IPS DF 4.7 (cell line): ENCODE results near the gene MUC5AC.
"Not testable (repeated sequence)": the region's sequence is repeated elsewhere in the genome, so short reads cannot be mapped to it uniquely, and the experiment has no call there.

Source experiments
- DNase-seq: peaks from one replicate; pipeline ENCODE4 v3.0.0-alpha.2; 2013; ENCODE audit warnings: low spot score; ENCODE audit errors: extremely low read depth

MUC5AC gene

GRCh38 chr11:1175461-1176223 is 17.9 kb downstream of the MUC5AC start:
- DNase-seq: no peak

GRCh38 chr11:1176224-1177019 is 18.7 kb downstream of the MUC5AC start:
- DNase-seq: no peak

- DNase-seq: no peak
Measured at GRCh38 chr11:1177020-1177770, 19.4 kb downstream of the MUC5AC start.

GRCh38 chr11:1177771-1178090 is 20.0 kb downstream of the MUC5AC start:
- DNase-seq: no peak

- no peak for DNase-seq
Measured at GRCh38 chr11:1178201-1178885, 20.6 kb downstream of the MUC5AC start.

GRCh38 chr11:1178906-1179305 is 21.2 kb downstream of the MUC5AC start:
- no peak for DNase-seq

GRCh38 chr11:1179641-1180040 is 21.9 kb downstream of the MUC5AC start:
- DNase-seq: no peak

GRCh38 chr11:1180171-1180570 is 22.4 kb downstream of the MUC5AC start:
- no peak for DNase-seq

- no peak for DNase-seq
Measured at GRCh38 chr11:1180947-1181391, 23.2 kb downstream of the MUC5AC start.

GRCh38 chr11:1181420-1181819 is 23.7 kb downstream of the MUC5AC start:
- no peak for DNase-seq

- no peak for DNase-seq
Measured at GRCh38 chr11:1181853-1182535, 24.2 kb downstream of the MUC5AC start.

GRCh38 chr11:1184139-1184538 is 26.4 kb downstream of the MUC5AC start:
- DNase-seq: not testable (repeated sequence)

GRCh38 chr11:1188451-1189130 is 30.8 kb downstream of the MUC5AC start:
- DNase-seq: not testable (repeated sequence)

- DNase-seq: not testable (repeated sequence)
Measured at GRCh38 chr11:1189816-1190215, 32.1 kb downstream of the MUC5AC start.

GRCh38 chr11:1191786-1192470 is 34.2 kb downstream of the MUC5AC start:
- not testable (repeated sequence) for DNase-seq

GRCh38 chr11:1192741-1193325 is 35.1 kb downstream of the MUC5AC start:
- no peak for DNase-seq

- no peak for DNase-seq
Measured at GRCh38 chr11:1193326-1194230, 35.8 kb downstream of the MUC5AC start.
